Endothelial cell (in vitro differentiated cells): ENCODE measurements around the gene SLC6A20. TPM values are rescaled to one million over a fixed set of nuclear protein-coding genes. Genes with fewer than 3 reads are reported as not detected.

Source experiments
- DNase-seq: peaks from one replicate; pipeline ENCODE4 v3.0.0; 2021; ENCODE audit warnings: low spot score
- H3K27ac Mint-ChIP-seq: one replicate; pipeline ENCODE4 v1.8.0; 2021; ENCODE audit warnings: mixed read lengths, inconsistent platforms; ENCODE audit not compliant: unreplicated experiment
- H3K27me3 Mint-ChIP-seq: one replicate; pipeline ENCODE4 v1.8.0; 2021; ENCODE audit warnings: mild to moderate bottlenecking, moderate library complexity, mixed read lengths, inconsistent platforms; ENCODE audit not compliant: unreplicated experiment
- H3K36me3 Mint-ChIP-seq: one replicate; pipeline ENCODE4 v1.8.0; 2021; ENCODE audit warnings: mild to moderate bottlenecking, low read depth, mixed read lengths, inconsistent platforms; ENCODE audit not compliant: unreplicated experiment
- H3K4me1 Mint-ChIP-seq: one replicate; pipeline ENCODE4 v1.8.0; 2021; ENCODE audit warnings: mild to moderate bottlenecking, mixed read lengths, inconsistent platforms; ENCODE audit not compliant: unreplicated experiment
- H3K4me3 Mint-ChIP-seq: one replicate; pipeline ENCODE4 v1.8.0; 2021; ENCODE audit warnings: mild to moderate bottlenecking, mixed read lengths, inconsistent platforms; ENCODE audit not compliant: unreplicated experiment
- H3K9me3 Mint-ChIP-seq: one replicate; pipeline ENCODE4 v1.8.0; 2021; ENCODE audit warnings: mixed read lengths, inconsistent platforms; ENCODE audit not compliant: unreplicated experiment
- CTCF ChIP-seq: fragments of 200-600 bp; sonication (generic); IDR thresholded peaks from one replicate; pipeline ENCODE4 v1.5.0; 2021; ENCODE audit warnings: antibody characterized with exemption; ENCODE audit not compliant: unreplicated experiment
- long read RNA-seq: library from polyadenylated mRNA; unstranded; transcript quantifications from one replicate; pipeline ENCODE4 v2.0.0, GENCODE V29; 2020; ENCODE audit not compliant: unreplicated experiment
- total RNA-seq: library from RNA; stranded (reverse); fragmentation: NEBNext Ultra II Directional; extraction: Animal tissue kit (Norgen Biotek cat#: 25700); gene quantifications from one replicate; pipeline ENCODE4 v1.2.1, GENCODE V29; 2021; ENCODE audit not compliant: unreplicated experiment

SLC6A20 gene
- total RNA-seq, result 0.21 TPM
- long read RNA-seq, result 0 reads

GRCh38 chr3:45795882-45796765, at the start of gene SLC6A20:
Gene SLC6A20, minus strand, starts transcription at chr3:45796536. Its CDS starts 117 bp downstream, at chr3:45796419.
- no peak within 1 kb of the TSS for H3K27ac Mint-ChIP-seq
- H3K9me3 Mint-ChIP-seq, result no peaks in the 10 kb centered on the region
- H3K4me3 Mint-ChIP-seq, result peak within 1 kb of the TSS; percentile 72
- H3K27me3 Mint-ChIP-seq, result peaks cover 14% of the 10 kb centered on the region
- H3K4me1 Mint-ChIP-seq, result peaks cover 12% of the 10 kb centered on the region
- TF ChIP-seq CTCF, result no peak
- peaks cover 6% of the 10 kb centered on the region for H3K36me3 Mint-ChIP-seq
- DNase-seq, result no peak

GRCh38 chr3:45844616-45845015, 48.3 kb upstream of the SLC6A20 start:
- no peak for TF ChIP-seq CTCF
- Mint-ChIP-seq H3K4me3 (no peak overlapping the region), H3K27me3 (peaks cover 4% of the 10 kb centered on the region), H3K4me1 (peaks cover 2% of the 10 kb centered on the region), H3K36me3 (no peaks in the 10 kb centered on the region), H3K9me3 (no peaks in the 10 kb centered on the region), H3K27ac (no peak overlapping the region)
- DNase-seq, result no peak

GRCh38 chr3:45842851-45843625, 46.7 kb upstream of the SLC6A20 start:
- Mint-ChIP-seq H3K9me3 (no peaks in the 10 kb centered on the region), H3K27ac (no peak overlapping the region), H3K4me1 (peaks cover 2% of the 10 kb centered on the region), H3K4me3 (peak overlapping the region; percentile 94), H3K27me3 (peaks cover 4% of the 10 kb centered on the region), H3K36me3 (no peaks in the 10 kb centered on the region)
- no peak for DNase-seq
- no peak for TF ChIP-seq CTCF

- Mint-ChIP-seq H3K4me1 (peaks cover 2% of the 10 kb centered on the region), H3K4me3 (peak within 1 kb of the TSS; percentile 94), H3K27ac (peak within 1 kb of the TSS; percentile 94), H3K9me3 (no peaks in the 10 kb centered on the region), H3K27me3 (peaks cover 4% of the 10 kb centered on the region), H3K36me3 (no peaks in the 10 kb centered on the region)
- peak; percentile 81 for DNase-seq
- no peak for TF ChIP-seq CTCF
Measured at GRCh38 chr3:45841757-45842491, 45.6 kb upstream of the SLC6A20 start, which contains the start of gene LZTFL1. Gene LZTFL1, minus strand, starts transcription at chr3:45842119. Its CDS starts 128 bp downstream, at chr3:45841991.
